ENCODE measurements around the gene PHF2. TPM values are rescaled to one million over a fixed set of nuclear protein-coding genes. Genes with fewer than 3 reads are reported as not detected.
A peak's percentile ranks its signal among the peaks of the same experiment; 100 is the strongest.

Gene PHF2
- total RNA-seq, 1 experiment from 2014 or later: 17.4 TPM

GRCh38 chr9:93660352-93661046 is 84.1 kb downstream of the PHF2 start:
- no peak overlapping the region for H3K23ac ChIP-seq (ENCODE audit: insufficient read length, low read depth, low read length)
- no peak overlapping the region for H2AFZ ChIP-seq (ENCODE audit: low read length)
- WGBS (ENCODE audit: extremely low coverage, insufficient read length, low lambda C conversion rate): no CpG with 5 or more reads among the region's 5 CpGs
- no peaks in the 10 kb centered on the region for H3K4me1 Mint-ChIP-seq
- H4K5ac ChIP-seq (ENCODE audit: insufficient read length, low read depth, low read length): no peak overlapping the region
- H3K18ac ChIP-seq (ENCODE audit: insufficient read length, low read depth, low read length): no peak overlapping the region
- no peak overlapping the region for H3K56ac ChIP-seq (ENCODE audit: insufficient read length, low read depth, low read length)
- no peaks in the 10 kb centered on the region for H3K23me2 ChIP-seq (ENCODE audit: insufficient read length, low read depth, low read length, poor library complexity, severe bottlenecking)
- no peaks in the 10 kb centered on the region for H4K20me1 ChIP-seq (ENCODE audit: control insufficient read depth, insufficient read depth, insufficient read length)
- DNase-seq: no peak
- H2BK15ac ChIP-seq (ENCODE audit: low read depth, low read length): no peak overlapping the region
- H3K4me2 ChIP-seq (ENCODE audit: insufficient read depth, insufficient read length, low read length): no peak overlapping the region
- H3K36me3 Mint-ChIP-seq (ENCODE audit: insufficient read depth in 1 of 3, low read depth in 3 of 3): peaks cover 6 to 20% (median 9%) of the 10 kb centered on the region in 3 experiments; a peak in 5 of 7 replicates
- no peak overlapping the region for H2BK20ac ChIP-seq (ENCODE audit: low read depth, low read length, poor library complexity, severe bottlenecking)
- H3K27ac Mint-ChIP-seq: no peak overlapping the region
- H2BK120ac ChIP-seq (ENCODE audit: low read depth, low read length, poor library complexity, severe bottlenecking): no peak overlapping the region
- H2BK5ac ChIP-seq (ENCODE audit: insufficient read length, low read length): no peak overlapping the region
- no peak overlapping the region for H3T11ph ChIP-seq (ENCODE audit: low read length)
- H2BK12ac ChIP-seq (ENCODE audit: insufficient read length, low read depth, low read length): no peak overlapping the region
- no peaks in the 10 kb centered on the region for H3K9me3 ChIP-seq (ENCODE audit: control insufficient read depth, low read depth, low read length)
- H3K79me2 ChIP-seq (ENCODE audit: insufficient read depth, low read length): no peaks in the 10 kb centered on the region
- H3K27me3 Mint-ChIP-seq (ENCODE audit: low read depth): no peaks in the 10 kb centered on the region
- no peaks in the 10 kb centered on the region for H3K79me1 ChIP-seq (ENCODE audit: insufficient read depth, low read depth, low read length, poor library complexity, severe bottlenecking)
- H4K91ac ChIP-seq (ENCODE audit: insufficient read length, low read depth, low read length): no peak overlapping the region
- no peaks in the 10 kb centered on the region for H3K27me3 ChIP-seq (ENCODE audit: insufficient read depth, low read length)
- no peak overlapping the region for H2AK5ac ChIP-seq (ENCODE audit: insufficient read length, low read length)
- H3K4me1 ChIP-seq (ENCODE audit: insufficient read depth, low read length): no peaks in the 10 kb centered on the region
- no peak overlapping the region for H3K9ac ChIP-seq (ENCODE audit: extremely low read depth, insufficient read length, low read length)
- H3K9me3 Mint-ChIP-seq: no peaks in the 10 kb centered on the region
- no peak overlapping the region for H3K4me3 Mint-ChIP-seq
- no peak overlapping the region for H4K8ac ChIP-seq (replicated peaks; ENCODE audit: insufficient read length, low read depth, low read length)
- TF ChIP-seq, protein P1, sequence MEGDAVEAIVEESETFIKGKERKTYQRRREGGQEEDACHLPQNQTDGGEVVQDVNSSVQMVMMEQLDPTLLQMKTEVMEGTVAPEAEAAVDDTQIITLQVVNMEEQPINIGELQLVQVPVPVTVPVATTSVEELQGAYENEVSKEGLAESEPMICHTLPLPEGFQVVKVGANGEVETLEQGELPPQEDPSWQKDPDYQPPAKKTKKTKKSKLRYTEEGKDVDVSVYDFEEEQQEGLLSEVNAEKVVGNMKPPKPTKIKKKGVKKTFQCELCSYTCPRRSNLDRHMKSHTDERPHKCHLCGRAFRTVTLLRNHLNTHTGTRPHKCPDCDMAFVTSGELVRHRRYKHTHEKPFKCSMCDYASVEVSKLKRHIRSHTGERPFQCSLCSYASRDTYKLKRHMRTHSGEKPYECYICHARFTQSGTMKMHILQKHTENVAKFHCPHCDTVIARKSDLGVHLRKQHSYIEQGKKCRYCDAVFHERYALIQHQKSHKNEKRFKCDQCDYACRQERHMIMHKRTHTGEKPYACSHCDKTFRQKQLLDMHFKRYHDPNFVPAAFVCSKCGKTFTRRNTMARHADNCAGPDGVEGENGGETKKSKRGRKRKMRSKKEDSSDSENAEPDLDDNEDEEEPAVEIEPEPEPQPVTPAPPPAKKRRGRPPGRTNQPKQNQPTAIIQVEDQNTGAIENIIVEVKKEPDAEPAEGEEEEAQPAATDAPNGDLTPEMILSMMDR (conservative IDR thresholded peaks at IDR 0.05): peak; percentile 31; the same call in 2 of the 3 replicates
- no peak overlapping the region; the same call in 1 of the 2 replicates for H3K14ac ChIP-seq (ENCODE audit: insufficient read depth, low read length)
- H3K27ac ChIP-seq (ENCODE audit: insufficient read length, low read depth, low read length): no peak overlapping the region
- H3K4ac ChIP-seq (ENCODE audit: low read depth, low read length): no peak overlapping the region

All from H9 (cell line).